Peyer's patch (tissue), 4 donors: Measurements from ENCODE around the gene UNC5CL. TPM values are rescaled to one million over a fixed set of nuclear protein-coding genes. Genes with fewer than 3 reads are reported as not detected.
A peak's percentile ranks its signal among the peaks of the same experiment; 100 is the strongest.

Experiments
- DNase-seq, 3 donors: peaks; one replicate each; pipeline ENCODE4 v3.0.0-alpha.2; 2017 to 2019
- H3K27ac ChIP-seq, 4 donors: fragments of 200-600 bp; sonication (generic); one replicate each; pipeline ENCODE4 v1.5.1; 2016 to 2019
- H3K27me3 ChIP-seq, 2 donors: fragments of 200-600 bp; sonication (generic); one replicate each; pipeline ENCODE4 v1.5.1; 2019
- H3K36me3 ChIP-seq, 3 donors: fragments of 200-600 bp; sonication (generic); one replicate each; pipeline ENCODE4 v1.5.1; 2016 to 2019
- H3K4me1 ChIP-seq, 4 donors: fragments of 200-600 bp; sonication (generic); one replicate each; pipeline ENCODE4 v1.5.1; 2016 to 2019
- H3K4me3 ChIP-seq, 4 donors: fragments of 200-600 bp; sonication (generic); 1 replicate in 3 of 4; 2 replicates in 1 of 4; pipeline ENCODE4 v1.5.1; 2016 to 2019; ENCODE audit warnings: mild to moderate bottlenecking in 1 of 4
- H3K9me3 ChIP-seq, 4 donors: fragments of 200-600 bp; sonication (generic); one replicate each; pipeline ENCODE4 v1.5.1; 2016 to 2019; ENCODE audit warnings: mild to moderate bottlenecking in 1 of 4
- CTCF ChIP-seq, 6 experiments: fragments of 450-650 bp in 4 of 6; fragments of 200-600 bp in 2 of 6; sonication (generic) in 1 of 6; IDR thresholded peaks; one replicate each; pipeline ENCODE4 v1.5.1; 2017 to 2019; ENCODE audit warnings: antibody characterized with exemption in 6 of 6, mild to moderate bottlenecking in 3 of 6, moderate library complexity in 1 of 6
- POLR2A ChIP-seq, 2 donors: fragments of 450-650 bp; IDR thresholded peaks; one replicate each; pipeline ENCODE4 v1.5.1; 2017; ENCODE audit warnings: antibody characterized with exemption in 2 of 2, mild to moderate bottlenecking in 2 of 2, moderate library complexity in 2 of 2
- total RNA-seq, 4 donors: library from RNA; depleted of rRNA; stranded (reverse); fragments of >200 nt; gene quantifications; one replicate each; pipeline ENCODE4 v1.1.0, GENCODE V29; 2016

Gene UNC5CL
- total RNA-seq, 4 donors from 2014 or later = 8.3 to 34.6 (median 28.4) TPM

GRCh38 chr6:41073968-41074691 is 35.1 kb upstream of the UNC5CL start:
- Histone ChIP-seq H3K36me3 (peaks cover 0 to 4% (median 0%) of the 10 kb centered on the region in 3 donors), H3K9me3 (no peaks in the 10 kb centered on the region), H3K27me3 (no peaks in the 10 kb centered on the region), H3K4me1 (peaks cover 0 to 47% (median 6%) of the 10 kb centered on the region in 4 donors), H3K27ac (peak overlapping the region; percentile 96 to 100 (median 99)), H3K4me3 (peak overlapping the region; percentile 73 to 97 (median 91))
- TF ChIP-seq POLR2A (IDR thresholded peaks at IDR 0.05) (no peak), CTCF (IDR thresholded peaks at IDR 0.05) (no peak)
- no peak for DNase-seq

- Histone ChIP-seq H3K27me3 (no peaks in the 10 kb centered on the region), H3K9me3 (no peaks in the 10 kb centered on the region), H3K36me3 (peaks cover 0 to 2% (median 0%) of the 10 kb centered on the region in 3 donors), H3K4me1 (peaks cover 0 to 47% (median 6%) of the 10 kb centered on the region in 4 donors), H3K27ac (peak overlapping the region; percentile 96 to 100 (median 99)), H3K4me3 (peak overlapping the region; percentile 73 to 97 (median 91))
- DNase-seq = peak; percentile 87 to 94 (median 89)
- TF ChIP-seq POLR2A (IDR thresholded peaks at IDR 0.05) (peak; percentile 74 to 97), CTCF (IDR thresholded peaks at IDR 0.05) (peak; percentile 28 to 65 (median 58))
Observed at GRCh38 chr6:41073203-41073967, 34.4 kb upstream of the UNC5CL start.

- no peaks in the 10 kb centered on the region for H3K9me3 ChIP-seq
- DNase-seq = peak; percentile 98 to 100 (median 100)
- peak within 1 kb of the TSS; percentile 96 to 100 (median 99) for H3K27ac ChIP-seq
- no peaks in the 10 kb centered on the region for H3K27me3 ChIP-seq
- peak within 1 kb of the TSS; percentile 73 to 97 (median 91) for H3K4me3 ChIP-seq
- peaks cover 0 to 43% (median 6%) of the 10 kb centered on the region in 4 donors for H3K4me1 ChIP-seq
- peaks cover 0 to 7% (median 0%) of the 10 kb centered on the region in 3 donors for H3K36me3 ChIP-seq
- TF ChIP-seq CTCF (IDR thresholded peaks at IDR 0.05) = no peak
- peak in 1 of 2 donors; percentile 83 for TF ChIP-seq POLR2A (IDR thresholded peaks at IDR 0.05)
Observed at GRCh38 chr6:41072836-41073202, 33.8 kb upstream of the UNC5CL start, which contains the start of gene NFYA. Gene NFYA, plus strand, starts transcription at chr6:41072974. Its CDS starts 6,116 bp downstream, at chr6:41079090.

DNA sequence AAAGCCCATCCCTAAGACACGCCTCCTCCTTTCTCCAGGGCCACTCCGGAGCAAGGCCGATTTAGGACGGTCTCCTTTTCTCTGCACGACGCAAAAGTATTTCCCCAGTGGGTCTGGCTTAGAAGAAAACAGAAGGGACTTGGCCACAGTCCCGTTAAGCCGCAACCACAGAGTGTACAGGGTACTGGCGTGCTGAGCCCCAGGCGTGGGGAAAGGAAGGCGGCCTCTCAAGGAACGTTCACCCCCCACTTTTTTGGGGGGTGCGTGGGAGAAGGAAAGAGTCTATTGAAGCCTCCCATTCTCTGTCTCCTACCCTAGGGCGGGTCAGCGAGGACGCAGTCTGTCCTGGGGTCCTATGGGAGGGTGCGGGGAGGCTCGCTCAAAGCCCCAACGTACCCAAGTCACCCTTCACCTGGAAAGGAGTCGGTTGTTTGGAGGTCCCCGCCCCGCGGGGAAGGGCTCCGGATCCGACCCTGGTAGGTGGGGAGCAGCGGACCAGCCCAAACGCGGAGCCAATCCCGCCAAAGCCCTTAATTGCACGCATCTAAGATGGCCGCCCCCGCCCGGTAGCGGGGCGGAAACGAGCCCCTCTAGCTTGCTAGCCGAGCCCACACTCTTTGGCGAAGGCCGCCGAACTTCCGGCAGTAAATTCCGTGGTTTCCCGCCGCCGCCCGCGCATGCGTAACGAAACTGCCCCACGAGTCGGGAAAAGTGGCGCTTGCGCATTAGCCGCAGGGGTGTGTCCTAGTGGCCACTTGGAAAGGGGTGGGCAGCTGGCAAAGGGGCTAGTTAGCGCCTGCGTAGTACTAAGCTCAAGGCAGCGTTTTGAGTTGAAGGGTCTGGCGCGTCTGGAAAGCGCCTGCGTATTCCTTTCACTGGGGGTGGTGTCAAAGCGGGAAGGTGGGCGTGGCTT is 33.2 kb upstream of the UNC5CL start, which contains the start of gene OARD1:
TSS of gene OARD1 (minus strand) at position 434 of the 913 bp plus-strand sequence. CDS start 722 bp downstream, outside the sequence.
- H3K36me3 ChIP-seq = peaks cover 0 to 10% (median 0%) of the 10 kb centered on the region in 3 donors
- no peaks in the 10 kb centered on the region for H3K27me3 ChIP-seq
- peak within 1 kb of the TSS; percentile 96 to 100 (median 99) for H3K27ac ChIP-seq
- H3K9me3 ChIP-seq = no peaks in the 10 kb centered on the region
- peak; percentile 95 to 99 (median 99) for DNase-seq
- TF ChIP-seq POLR2A (IDR thresholded peaks at IDR 0.05) (peak; percentile 62 to 72), CTCF (IDR thresholded peaks at IDR 0.05) (peak in 4 of 6 experiments; percentile 21 to 35 (median 28))
- H3K4me3 ChIP-seq = peak within 1 kb of the TSS; percentile 73 to 97 (median 91)
- peaks cover 0 to 37% (median 6%) of the 10 kb centered on the region in 4 donors for H3K4me1 ChIP-seq
